ENCODE results near the gene SIRT2.

The SIRT2 gene

GRCh38 chr19:38907670-38908069 is 8.3 kb upstream of the SIRT2 start:
- in situ Hi-C loops (cut with MboI; ENCODE audit: low sequenced_read_pairs, unreplicated experiment) = no loop called here
- DNase-seq (ENCODE audit: low spot score) = no peak
- no peak for TF ChIP-seq CTCF (IDR thresholded peaks at IDR 0.05; ENCODE audit: borderline replicate concordance, control extremely low read depth, extremely low read depth, insufficient read depth, missing control alignments)

GRCh38 chr19:38907227-38907626 is 7.8 kb upstream of the SIRT2 start:
- no peak for TF ChIP-seq CTCF (IDR thresholded peaks at IDR 0.05; ENCODE audit: borderline replicate concordance, control extremely low read depth, extremely low read depth, insufficient read depth, missing control alignments)
- no peak for DNase-seq (ENCODE audit: low spot score)
- in situ Hi-C loops (cut with MboI; ENCODE audit: low sequenced_read_pairs, unreplicated experiment) = no loop called here

- in situ Hi-C loops (cut with MboI; ENCODE audit: low sequenced_read_pairs, unreplicated experiment) = no loop called here
- no peak for DNase-seq (ENCODE audit: low spot score)
- TF ChIP-seq CTCF (IDR thresholded peaks at IDR 0.05; ENCODE audit: borderline replicate concordance, control extremely low read depth, extremely low read depth, insufficient read depth, missing control alignments) = no peak
Observed at GRCh38 chr19:38905620-38906019, 6.2 kb upstream of the SIRT2 start.

GRCh38 chr19:38904581-38905539 is 5.4 kb upstream of the SIRT2 start:
- DNase-seq (ENCODE audit: low spot score) = no peak
- no peak for TF ChIP-seq CTCF (IDR thresholded peaks at IDR 0.05; ENCODE audit: borderline replicate concordance, control extremely low read depth, extremely low read depth, insufficient read depth, missing control alignments)
- in situ Hi-C loops (cut with MboI; ENCODE audit: low sequenced_read_pairs, unreplicated experiment) = no loop called here

- in situ Hi-C loops (cut with MboI; ENCODE audit: low sequenced_read_pairs, unreplicated experiment) = no loop called here
- no peak for TF ChIP-seq CTCF (IDR thresholded peaks at IDR 0.05; ENCODE audit: borderline replicate concordance, control extremely low read depth, extremely low read depth, insufficient read depth, missing control alignments)
- DNase-seq (ENCODE audit: low spot score) = no peak
Observed at GRCh38 chr19:38901683-38902082, 2.3 kb upstream of the SIRT2 start.

GRCh38 chr19:38900743-38901190 is 1.3 kb upstream of the SIRT2 start:
- no peak for TF ChIP-seq CTCF (IDR thresholded peaks at IDR 0.05; ENCODE audit: borderline replicate concordance, control extremely low read depth, extremely low read depth, insufficient read depth, missing control alignments)
- DNase-seq (ENCODE audit: low spot score) = no peak
- in situ Hi-C loops (cut with MboI; ENCODE audit: low sequenced_read_pairs, unreplicated experiment) = no loop called here

All from GM13976 (cell line).